GM13977 (cell line): ENCODE data around the gene HS3ST4.

Source experiments
- DNase-seq: peaks from one replicate; pipeline ENCODE4 v3.0.0; 2012; ENCODE audit warnings: low spot score
- in situ Hi-C: fragments of 300-500 bp; cut with MboI; formaldehyde crosslinking; loops from one replicate; pipeline ENCODE4 v1.12.0; 2022; ENCODE audit warnings: low sequenced_read_pairs, low pct_unique_long_range_greater_than_20kb, mixed read lengths, inconsistent platforms; ENCODE audit not compliant: unreplicated experiment
- TF ChIP-seq, protein P1 (sequence below): IDR thresholded peaks from 2 replicates; pipeline ENCODE4 v1.5.1; 2012; ENCODE audit warnings: mild to moderate bottlenecking, control low read depth; ENCODE audit not compliant: insufficient read depth; ENCODE audit errors: extremely low read depth, missing control alignments

The HS3ST4 gene

DNA sequence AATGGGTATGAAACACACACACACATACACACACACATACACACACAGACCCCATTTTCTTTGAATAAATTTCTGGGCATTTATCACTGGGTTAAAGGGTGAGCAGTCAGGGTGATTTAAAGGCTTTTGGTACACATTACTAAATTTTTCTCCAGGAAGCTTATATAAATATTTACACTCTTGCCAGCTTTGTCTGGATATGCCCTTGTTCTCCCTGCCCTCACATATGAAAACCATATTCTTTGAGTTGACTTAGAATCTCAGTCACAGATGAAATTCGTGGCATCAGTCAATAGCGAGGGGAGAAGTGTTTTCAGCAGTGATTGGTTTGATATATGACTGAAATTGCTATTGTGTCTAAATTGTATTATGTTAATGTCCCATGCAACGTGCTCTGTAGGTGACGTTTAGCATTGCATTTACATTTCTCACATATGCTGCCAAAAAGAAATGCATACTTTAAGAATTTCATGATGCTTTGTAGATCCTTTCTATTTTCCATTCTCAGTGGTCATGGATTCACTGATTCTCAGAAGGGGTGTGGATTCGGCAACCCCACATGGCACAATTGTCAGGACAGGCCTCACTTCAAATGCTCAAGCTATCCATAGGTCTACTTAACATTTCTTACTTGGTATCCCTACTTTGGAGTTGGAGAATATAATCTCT lies 34.8 kb downstream of the HS3ST4 start:
- in situ Hi-C loops = no loop called here
- TF ChIP-seq, protein P1, sequence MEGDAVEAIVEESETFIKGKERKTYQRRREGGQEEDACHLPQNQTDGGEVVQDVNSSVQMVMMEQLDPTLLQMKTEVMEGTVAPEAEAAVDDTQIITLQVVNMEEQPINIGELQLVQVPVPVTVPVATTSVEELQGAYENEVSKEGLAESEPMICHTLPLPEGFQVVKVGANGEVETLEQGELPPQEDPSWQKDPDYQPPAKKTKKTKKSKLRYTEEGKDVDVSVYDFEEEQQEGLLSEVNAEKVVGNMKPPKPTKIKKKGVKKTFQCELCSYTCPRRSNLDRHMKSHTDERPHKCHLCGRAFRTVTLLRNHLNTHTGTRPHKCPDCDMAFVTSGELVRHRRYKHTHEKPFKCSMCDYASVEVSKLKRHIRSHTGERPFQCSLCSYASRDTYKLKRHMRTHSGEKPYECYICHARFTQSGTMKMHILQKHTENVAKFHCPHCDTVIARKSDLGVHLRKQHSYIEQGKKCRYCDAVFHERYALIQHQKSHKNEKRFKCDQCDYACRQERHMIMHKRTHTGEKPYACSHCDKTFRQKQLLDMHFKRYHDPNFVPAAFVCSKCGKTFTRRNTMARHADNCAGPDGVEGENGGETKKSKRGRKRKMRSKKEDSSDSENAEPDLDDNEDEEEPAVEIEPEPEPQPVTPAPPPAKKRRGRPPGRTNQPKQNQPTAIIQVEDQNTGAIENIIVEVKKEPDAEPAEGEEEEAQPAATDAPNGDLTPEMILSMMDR = no peak

DNA sequence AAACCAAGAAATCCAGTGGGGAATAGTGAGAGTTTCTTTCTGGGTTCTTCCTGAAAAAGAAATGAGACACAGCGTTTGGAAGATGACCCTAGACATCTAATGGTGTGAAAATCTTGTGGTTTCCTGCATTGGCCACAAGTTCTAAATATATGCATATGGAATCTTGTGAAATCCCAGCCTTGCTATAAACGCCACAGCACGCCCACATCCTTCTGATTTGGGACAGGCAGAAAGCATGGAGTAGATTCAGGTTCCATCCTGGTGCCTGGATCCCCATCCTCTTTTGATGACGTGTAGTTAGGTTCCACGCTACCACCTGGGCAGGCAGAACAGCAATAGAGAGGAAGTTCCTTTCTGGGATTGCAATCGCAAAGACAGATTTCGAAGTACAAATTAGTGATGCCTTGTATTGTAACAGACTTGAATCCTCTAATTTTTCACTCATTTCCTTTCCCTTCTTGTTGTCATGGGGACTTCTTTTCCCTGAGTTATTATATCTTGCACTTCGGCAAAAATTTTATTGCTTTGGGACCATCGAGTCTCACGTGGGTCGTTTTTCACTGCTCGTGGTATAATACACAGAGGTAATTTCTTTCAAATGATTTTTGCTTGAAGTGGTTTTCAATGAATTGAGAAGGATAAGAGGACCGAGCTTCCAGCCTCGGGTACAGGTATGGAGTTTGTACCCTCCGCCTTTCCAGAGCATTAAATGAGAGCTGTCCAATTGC lies 37.6 kb downstream of the HS3ST4 start:
- in situ Hi-C loops = no loop called here
- no peak for DNase-seq
- TF ChIP-seq, protein P1 = no peak

More for the DNA sequence above, 34.8 kb downstream of the HS3ST4 start:
- DNase-seq = no peak

DNA sequence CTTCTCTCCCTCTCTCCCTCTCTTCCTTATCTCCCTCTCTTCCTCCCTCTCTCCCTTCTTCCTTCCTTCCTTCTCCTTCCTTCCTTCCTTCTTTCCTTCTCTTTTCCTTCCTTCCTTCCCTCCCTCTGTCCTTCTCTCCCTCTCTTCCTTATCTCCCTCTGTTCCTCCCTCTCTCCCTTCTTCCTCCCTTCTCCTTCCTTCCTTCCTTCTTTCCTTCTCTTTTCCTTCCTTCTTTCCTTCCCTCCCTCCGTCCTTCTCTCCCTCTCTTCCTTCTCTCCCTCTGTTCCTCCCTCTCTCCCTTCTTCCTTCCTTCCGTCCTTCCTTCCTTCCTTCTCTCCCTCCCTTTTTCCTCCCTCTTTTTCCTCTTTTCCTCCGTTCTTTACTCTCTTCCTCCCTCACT lies 38.6 kb downstream of the HS3ST4 start:
- in situ Hi-C loops = no loop called here
- no peak for DNase-seq
- TF ChIP-seq, protein P1 = no peak

DNA sequence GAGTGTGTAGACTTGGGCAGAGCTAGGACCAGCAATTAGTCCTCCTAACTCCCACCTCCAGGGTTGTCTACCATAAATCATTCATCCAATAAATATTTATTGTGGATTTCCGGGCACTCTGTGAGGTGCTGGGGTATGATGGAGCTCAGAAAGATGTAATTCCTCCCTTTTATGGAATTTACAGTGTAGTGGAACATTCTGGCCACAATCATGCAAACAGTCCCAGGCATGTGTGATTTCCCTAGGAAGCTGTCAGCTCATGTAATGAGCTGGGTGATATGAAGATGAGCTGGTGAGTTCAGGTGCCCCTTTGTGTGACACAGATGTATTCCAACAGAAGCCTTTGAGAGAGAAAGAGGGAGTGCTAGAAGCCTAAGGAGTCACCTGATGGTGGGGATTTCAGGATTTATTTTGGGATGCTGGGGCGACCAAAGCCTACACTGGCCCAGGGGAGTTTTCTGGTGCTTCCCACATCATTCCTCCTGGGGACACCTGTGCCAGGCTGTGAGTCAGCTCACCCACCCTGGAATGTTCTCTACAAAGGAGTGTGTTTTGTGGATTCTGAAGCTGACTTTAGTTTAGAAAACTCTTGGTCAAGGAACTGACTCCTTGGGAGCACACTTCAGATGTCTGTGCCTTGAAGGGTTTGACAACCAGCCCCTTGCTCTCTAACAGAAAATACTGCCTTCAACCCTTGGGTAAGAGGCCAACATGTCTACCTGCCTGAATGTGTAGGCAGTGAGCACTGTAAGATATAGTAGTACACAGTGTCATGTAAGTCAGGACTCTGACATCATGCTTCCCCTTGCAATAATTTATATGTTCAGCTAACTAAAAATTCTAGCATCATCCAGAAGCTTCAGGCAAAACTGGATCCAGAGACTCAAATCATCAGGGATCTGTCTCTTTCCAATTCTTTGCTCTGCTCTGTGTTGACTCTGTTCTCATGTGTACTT lies 42.9 kb downstream of the HS3ST4 start:
- DNase-seq = no peak
- TF ChIP-seq, protein P1 = no peak
- in situ Hi-C loops = no loop called here

DNA sequence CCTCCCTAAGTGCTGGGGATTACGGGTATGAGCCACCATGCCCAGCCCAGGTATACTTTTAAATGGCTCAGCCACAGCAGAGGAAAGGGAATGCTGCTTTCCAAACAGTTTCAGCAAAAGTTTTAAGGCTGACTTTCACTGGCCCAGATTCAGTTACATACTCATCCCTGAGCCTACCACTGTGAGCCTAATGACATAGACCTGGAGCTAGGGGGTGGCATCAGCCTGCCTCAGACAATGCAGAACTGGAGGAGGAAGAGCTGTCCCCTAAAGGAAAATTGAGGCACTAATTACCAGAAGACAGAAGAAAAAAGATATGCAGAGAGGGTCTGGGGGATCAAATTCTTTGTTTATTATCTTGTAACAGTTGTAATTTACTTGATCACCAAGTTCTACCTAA lies 43.9 kb downstream of the HS3ST4 start:
- no peak for DNase-seq
- in situ Hi-C loops = no loop called here
- TF ChIP-seq, protein P1 = no peak

DNA sequence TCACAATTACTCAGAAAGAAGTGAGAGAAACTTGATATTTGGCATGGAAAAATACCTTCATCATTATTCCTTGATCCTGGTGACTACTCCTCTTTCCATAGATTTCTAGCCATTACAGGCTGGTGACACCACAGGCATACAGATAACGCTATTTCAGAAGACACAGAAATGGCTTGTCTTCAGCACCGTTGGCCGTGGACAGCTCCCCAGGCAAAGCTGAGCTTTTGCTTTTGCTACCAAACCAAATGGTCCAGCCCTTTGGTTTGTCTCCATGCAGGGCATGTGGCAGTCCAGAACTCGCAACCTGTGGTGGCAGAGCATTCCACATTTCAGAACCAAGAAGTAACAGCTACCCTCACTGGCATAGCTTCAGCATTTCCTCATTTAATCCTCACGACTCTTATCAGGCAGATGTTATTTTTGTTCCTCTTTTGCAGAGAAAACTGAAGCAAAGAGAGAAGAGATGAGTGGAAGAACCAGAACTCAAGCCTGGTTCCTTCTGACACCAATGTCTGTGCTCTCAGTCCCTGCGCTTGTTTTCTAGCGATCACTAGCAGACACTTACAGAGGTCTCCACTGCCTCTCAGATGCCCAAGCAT lies 55.5 kb downstream of the HS3ST4 start:
- TF ChIP-seq, protein P1 = no peak
- in situ Hi-C loops = no loop called here
- no peak for DNase-seq
